Measurements from ENCODE around the gene PIK3R4. TPM values are rescaled to one million over a fixed set of nuclear protein-coding genes. Genes with fewer than 3 reads are reported as not detected.

Gene PIK3R4
- total RNA-seq, 4 donors from 2014 or later: 18.4 to 48.1 (median 33.8) TPM

- TF ChIP-seq CTCF (IDR thresholded peaks at IDR 0.05): no peak
- DNase-seq (ENCODE audit: low spot score) (no peak), ATAC-seq (ENCODE audit: low FRiP score) (no peak)
These were observed 37.0 kb upstream of the PIK3R4 start for GRCh38 chr3:130783629-130784028.

GRCh38 chr3:130779486-130779885 is 32.9 kb upstream of the PIK3R4 start:
- ATAC-seq (ENCODE audit: low FRiP score): no peak
- TF ChIP-seq CTCF (IDR thresholded peaks at IDR 0.05): no peak
- no peak for DNase-seq (ENCODE audit: low spot score)

GRCh38 chr3:130779031-130779430 is 32.4 kb upstream of the PIK3R4 start:
- ATAC-seq (ENCODE audit: low FRiP score): no peak
- TF ChIP-seq CTCF (IDR thresholded peaks at IDR 0.05): no peak
- DNase-seq (ENCODE audit: low spot score): no peak

- DNase-seq (ENCODE audit: low spot score): no peak
- TF ChIP-seq CTCF (IDR thresholded peaks at IDR 0.05): no peak
- no peak for ATAC-seq (ENCODE audit: low FRiP score)
These were observed 26.7 kb upstream of the PIK3R4 start for GRCh38 chr3:130773366-130773765.

- DNase-seq (ENCODE audit: low spot score): no peak
- no peak for ATAC-seq (ENCODE audit: low FRiP score)
- no peak for TF ChIP-seq CTCF (IDR thresholded peaks at IDR 0.05)
These were observed 25.5 kb upstream of the PIK3R4 start for GRCh38 chr3:130772129-130772528.

GRCh38 chr3:130770644-130771043 is 24.0 kb upstream of the PIK3R4 start:
- no peak for TF ChIP-seq CTCF (IDR thresholded peaks at IDR 0.05)
- ATAC-seq (ENCODE audit: low FRiP score) (no peak), DNase-seq (ENCODE audit: low spot score) (no peak)

GRCh38 chr3:130761730-130762311 is 15.2 kb upstream of the PIK3R4 start:
- DNase-seq (ENCODE audit: low spot score) (no peak), ATAC-seq (ENCODE audit: low FRiP score) (no peak)
- no peak for TF ChIP-seq CTCF (IDR thresholded peaks at IDR 0.05)
